Naive B cell (primary cell): Measurements from ENCODE around the gene DHRS7. TPM values are rescaled to one million over a fixed set of nuclear protein-coding genes. Genes with fewer than 3 reads are reported as not detected.
"Not testable (repeated sequence)": the region's sequence is repeated elsewhere in the genome, so short reads cannot be mapped to it uniquely, and the experiment has no call there.

Source experiments
- ATAC-seq, 2 donors: fragments of 150-1000 bp; cut with Tn5 transposase; 2 replicates each; pipeline ENCODE4 v1.10.0; 2021; ENCODE audit warnings: low read depth in 2 of 2, mild to moderate bottlenecking in 2 of 2, moderate library complexity in 2 of 2
- DNase-seq: peaks from one replicate; pipeline ENCODE4 v3.0.0; 2022
- H3K27ac Mint-ChIP-seq, 6 donors: one replicate each; pipeline ENCODE4 v1.8.0; 2020 to 2022; ENCODE audit warnings: mild to moderate bottlenecking in 6 of 6, mixed read lengths in 6 of 6, moderate library complexity in 5 of 6, inconsistent platforms in 2 of 6
- H3K27me3 Mint-ChIP-seq, 3 donors: one replicate each; pipeline ENCODE4 v1.8.0; 2021 to 2022; ENCODE audit warnings: mixed read lengths in 3 of 3, mild to moderate bottlenecking in 1 of 3
- H3K36me3 Mint-ChIP-seq, 2 donors: one replicate each; pipeline ENCODE4 v1.8.0; 2020 to 2022; ENCODE audit warnings: mixed read lengths in 2 of 2, inconsistent platforms in 1 of 2, mild to moderate bottlenecking in 1 of 2
- H3K4me1 Mint-ChIP-seq, 3 donors: one replicate each; pipeline ENCODE4 v1.8.0; 2020 to 2022; ENCODE audit warnings: mixed read lengths in 3 of 3, inconsistent platforms in 1 of 3, mild to moderate bottlenecking in 1 of 3, moderate library complexity in 1 of 3
- H3K4me3 Mint-ChIP-seq, 8 donors: one replicate each; pipeline ENCODE4 v1.8.0; 2020 to 2022; ENCODE audit warnings: mild to moderate bottlenecking in 8 of 8, mixed read lengths in 8 of 8, moderate library complexity in 8 of 8, inconsistent platforms in 2 of 8
- H3K9me3 Mint-ChIP-seq, 7 donors: one replicate each; pipeline ENCODE4 v1.8.0; 2020 to 2022; ENCODE audit warnings: mixed read lengths in 7 of 7, mild to moderate bottlenecking in 5 of 7, inconsistent platforms in 2 of 7, moderate library complexity in 1 of 7
- polyA plus RNA-seq, 6 donors: library from polyadenylated mRNA; unstranded; fragments of 300-500 nt; fragmentation: Illumina TruSeq; gene quantifications; one replicate each; pipeline ENCODE4 v1.2.3, GENCODE V29; 2021; ENCODE audit warnings: low read depth in 6 of 6

The DHRS7 gene
- polyA plus RNA-seq, 6 donors from 2014 or later = 111 to 186 (median 139) TPM

GRCh38 chr14:60154671-60155070, 10.5 kb downstream of the DHRS7 start:
- Mint-ChIP-seq H3K27me3 (no peaks in the 10 kb centered on the region), H3K4me3 (no peak overlapping the region), H3K36me3 (peaks cover 10 to 20% of the 10 kb centered on the region in 2 donors), H3K9me3 (no peaks in the 10 kb centered on the region), H3K27ac (peak overlapping the region in 3 of 6 donors; percentile 51 to 72 (median 57)), H3K4me1 (peaks cover 14 to 55% (median 41%) of the 10 kb centered on the region in 3 donors)
- no peak for ATAC-seq
- DNase-seq = no peak

GRCh38 chr14:60153991-60154390, 11.2 kb downstream of the DHRS7 start:
- DNase-seq (no peak), ATAC-seq (no peak)
- no peaks in the 10 kb centered on the region for H3K27me3 Mint-ChIP-seq
- peaks cover 14 to 52% (median 34%) of the 10 kb centered on the region in 3 donors for H3K4me1 Mint-ChIP-seq
- H3K36me3 Mint-ChIP-seq = peaks cover 10 to 24% of the 10 kb centered on the region in 2 donors
- no peak overlapping the region for H3K4me3 Mint-ChIP-seq
- H3K9me3 Mint-ChIP-seq = no peaks in the 10 kb centered on the region
- peak overlapping the region in 4 of 6 donors; percentile 51 to 72 (median 54) for H3K27ac Mint-ChIP-seq

GRCh38 chr14:60151715-60152114, 13.5 kb downstream of the DHRS7 start:
- peaks cover 21 to 26% of the 10 kb centered on the region in 2 donors for H3K36me3 Mint-ChIP-seq
- no peaks in the 10 kb centered on the region for H3K27me3 Mint-ChIP-seq
- H3K4me3 Mint-ChIP-seq = peak overlapping the region in 2 of 8 donors; percentile 22 to 58
- H3K4me1 Mint-ChIP-seq = peaks cover 14 to 32% (median 29%) of the 10 kb centered on the region in 3 donors
- DNase-seq = peak; percentile 53
- H3K27ac Mint-ChIP-seq = peak overlapping the region; percentile 61 to 94 (median 87)
- H3K9me3 Mint-ChIP-seq = no peaks in the 10 kb centered on the region
- ATAC-seq = peak; percentile 100

GRCh38 chr14:60134702-60135101, 30.5 kb downstream of the DHRS7 start:
- H3K27ac Mint-ChIP-seq = no peak overlapping the region
- H3K36me3 Mint-ChIP-seq = peaks cover 4 to 20% of the 10 kb centered on the region in 2 donors
- no peaks in the 10 kb centered on the region for H3K27me3 Mint-ChIP-seq
- no peaks in the 10 kb centered on the region for H3K4me1 Mint-ChIP-seq
- DNase-seq (no peak), ATAC-seq (no peak)
- peaks cover 0 to 2% (median 0%) of the 10 kb centered on the region in 7 donors for H3K9me3 Mint-ChIP-seq
- H3K4me3 Mint-ChIP-seq = no peak overlapping the region

- DNase-seq = no peak
- peaks cover 0 to 2% (median 0%) of the 10 kb centered on the region in 7 donors for H3K9me3 Mint-ChIP-seq
- H3K4me3 Mint-ChIP-seq = no peak overlapping the region
- H3K4me1 Mint-ChIP-seq = no peaks in the 10 kb centered on the region
- no peaks in the 10 kb centered on the region for H3K27me3 Mint-ChIP-seq
- H3K36me3 Mint-ChIP-seq = peaks cover 7 to 23% of the 10 kb centered on the region in 2 donors
- no peak for ATAC-seq
- peak overlapping the region in 1 of 6 donors; percentile 1 for H3K27ac Mint-ChIP-seq
Observed at GRCh38 chr14:60133487-60133886, 31.7 kb downstream of the DHRS7 start.

GRCh38 chr14:60125918-60126317, 39.3 kb downstream of the DHRS7 start:
- DNase-seq (no peak), ATAC-seq (no peak)
- Mint-ChIP-seq H3K27me3 (no peaks in the 10 kb centered on the region), H3K9me3 (peaks cover 0 to 3% (median 0%) of the 10 kb centered on the region in 7 donors), H3K4me1 (peaks cover 0 to 3% (median 0%) of the 10 kb centered on the region in 3 donors), H3K27ac (no peak overlapping the region), H3K36me3 (peaks cover 45 to 55% of the 10 kb centered on the region in 2 donors), H3K4me3 (no peak overlapping the region)

GRCh38 chr14:60116181-60116580, 49.0 kb downstream of the DHRS7 start:
- H3K9me3 Mint-ChIP-seq = no peaks in the 10 kb centered on the region
- H3K4me3 Mint-ChIP-seq = no peak overlapping the region
- H3K27me3 Mint-ChIP-seq = no peaks in the 10 kb centered on the region
- no peak for ATAC-seq
- no peak for DNase-seq
- peaks cover 18 to 21% of the 10 kb centered on the region in 2 donors for H3K36me3 Mint-ChIP-seq
- no peak overlapping the region for H3K27ac Mint-ChIP-seq
- H3K4me1 Mint-ChIP-seq = peaks cover 3 to 8% (median 5%) of the 10 kb centered on the region in 3 donors

- no peaks in the 10 kb centered on the region for H3K9me3 Mint-ChIP-seq
- H3K27ac Mint-ChIP-seq = peak overlapping the region in 1 of 6 donors; percentile 73
- no peak for ATAC-seq
- H3K4me1 Mint-ChIP-seq = peaks cover 3 to 13% (median 9%) of the 10 kb centered on the region in 3 donors
- H3K36me3 Mint-ChIP-seq = peaks cover 27 to 28% of the 10 kb centered on the region in 2 donors
- no peak for DNase-seq
- no peak overlapping the region for H3K4me3 Mint-ChIP-seq
- H3K27me3 Mint-ChIP-seq = no peaks in the 10 kb centered on the region
Observed at GRCh38 chr14:60114881-60115280, 50.3 kb downstream of the DHRS7 start.

GRCh38 chr14:60111732-60112131, 53.5 kb downstream of the DHRS7 start:
- H3K36me3 Mint-ChIP-seq = peaks cover 27 to 34% of the 10 kb centered on the region in 2 donors
- no peak for DNase-seq
- no peaks in the 10 kb centered on the region for H3K9me3 Mint-ChIP-seq
- ATAC-seq = no peak
- peak overlapping the region in 1 of 6 donors; percentile 61 for H3K27ac Mint-ChIP-seq
- no peaks in the 10 kb centered on the region for H3K27me3 Mint-ChIP-seq
- H3K4me3 Mint-ChIP-seq = no peak overlapping the region
- peaks cover 9 to 17% (median 11%) of the 10 kb centered on the region in 3 donors for H3K4me1 Mint-ChIP-seq

- peak overlapping the region in 2 of 6 donors; percentile 32 to 48 for H3K27ac Mint-ChIP-seq
- H3K4me1 Mint-ChIP-seq = peaks cover 12 to 19% (median 18%) of the 10 kb centered on the region in 3 donors
- ATAC-seq = no peak
- H3K36me3 Mint-ChIP-seq = peaks cover 20 to 29% of the 10 kb centered on the region in 2 donors
- no peak for DNase-seq
- peaks cover 0 to 4% (median 0%) of the 10 kb centered on the region in 7 donors for H3K9me3 Mint-ChIP-seq
- H3K27me3 Mint-ChIP-seq = no peaks in the 10 kb centered on the region
- no peak overlapping the region for H3K4me3 Mint-ChIP-seq
Observed at GRCh38 chr14:60107477-60107876, 57.7 kb downstream of the DHRS7 start.

GRCh38 chr14:60106339-60106738, 58.9 kb downstream of the DHRS7 start:
- H3K9me3 Mint-ChIP-seq = peaks cover 0 to 4% (median 0%) of the 10 kb centered on the region in 7 donors
- ATAC-seq = peak in 1 of 2 donors; percentile 37
- H3K27ac Mint-ChIP-seq = peak overlapping the region in 2 of 6 donors; percentile 48 to 92

GRCh38 chr14:60102389-60102788, 62.8 kb downstream of the DHRS7 start:
- Mint-ChIP-seq H3K27me3 (no peaks in the 10 kb centered on the region), H3K4me1 (peaks cover 10 to 29% (median 19%) of the 10 kb centered on the region in 3 donors), H3K4me3 (no peak overlapping the region), H3K9me3 (peaks cover 0 to 4% (median 0%) of the 10 kb centered on the region in 7 donors), H3K36me3 (peaks cover 6 to 14% of the 10 kb centered on the region in 2 donors), H3K27ac (no peak overlapping the region)
- DNase-seq (no peak), ATAC-seq (no peak)

More at GRCh38 chr14:60106339-60106738, 58.9 kb downstream of the DHRS7 start:
- DNase-seq = no peak
- Mint-ChIP-seq H3K4me3 (no peak overlapping the region), H3K36me3 (peaks cover 20 to 29% of the 10 kb centered on the region in 2 donors), H3K4me1 (peaks cover 12 to 24% (median 19%) of the 10 kb centered on the region in 3 donors), H3K27me3 (no peaks in the 10 kb centered on the region)

- Mint-ChIP-seq H3K27me3 (no peaks in the 10 kb centered on the region), H3K4me3 (no peak overlapping the region), H3K36me3 (peaks cover 6 to 13% of the 10 kb centered on the region in 2 donors), H3K9me3 (peaks cover 0 to 4% (median 0%) of the 10 kb centered on the region in 7 donors), H3K27ac (no peak overlapping the region), H3K4me1 (peaks cover 10 to 29% (median 22%) of the 10 kb centered on the region in 3 donors)
- ATAC-seq = no peak
- DNase-seq = no peak
Observed at GRCh38 chr14:60101786-60102185, 63.4 kb downstream of the DHRS7 start.

GRCh38 chr14:60099855-60100254, 65.3 kb downstream of the DHRS7 start:
- H3K4me3 Mint-ChIP-seq = peak overlapping the region in 1 of 8 donors; percentile 56
- not testable (repeated sequence) for ATAC-seq, DNase-seq, H3K9me3 Mint-ChIP-seq, H3K27me3 Mint-ChIP-seq
- H3K27ac Mint-ChIP-seq = peak overlapping the region in 1 of 6 donors; percentile 81
- H3K36me3 Mint-ChIP-seq = peaks cover 6 to 13% of the 10 kb centered on the region in 2 donors
- H3K4me1 Mint-ChIP-seq = peaks cover 15 to 26% (median 26%) of the 10 kb centered on the region in 3 donors
